GM18951 (cell line): Measurements from ENCODE around the gene SCUBE3.

Experiments used
- POLR2A ChIP-seq: IDR thresholded peaks from 4 replicates; pipeline ENCODE4 v1.6.1; 2011; ENCODE audit warnings: mild to moderate bottlenecking; ENCODE audit not compliant: insufficient read length, insufficient read depth; ENCODE audit errors: extremely low read depth
- in situ Hi-C: fragments of 300-500 bp; cut with MboI; formaldehyde crosslinking; loops from one replicate; pipeline ENCODE4 v1.12.0; 2022; ENCODE audit warnings: low sequenced_read_pairs, mixed read lengths, inconsistent platforms; ENCODE audit not compliant: unreplicated experiment

SCUBE3 gene

DNA sequence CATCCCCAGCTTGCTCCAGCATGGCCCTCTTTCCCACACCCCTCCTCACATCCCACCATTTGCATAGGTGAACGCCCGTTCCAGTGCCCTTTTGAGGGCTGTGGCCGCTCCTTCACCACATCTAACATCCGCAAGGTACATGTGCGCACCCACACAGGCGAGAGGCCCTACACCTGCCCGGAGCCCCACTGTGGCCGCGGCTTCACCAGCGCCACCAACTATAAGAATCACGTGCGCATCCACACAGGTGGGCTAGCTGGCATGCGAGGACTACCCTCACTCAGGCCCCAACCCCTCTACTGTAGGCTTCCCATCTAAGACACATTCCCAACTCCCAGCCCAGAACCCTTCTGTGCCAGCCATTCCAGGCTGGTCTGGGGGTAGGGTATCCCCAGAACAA is 77.7 kb downstream of the SCUBE3 start:
- in situ Hi-C loops: no loop called here
- TF ChIP-seq POLR2A: no peak

DNA sequence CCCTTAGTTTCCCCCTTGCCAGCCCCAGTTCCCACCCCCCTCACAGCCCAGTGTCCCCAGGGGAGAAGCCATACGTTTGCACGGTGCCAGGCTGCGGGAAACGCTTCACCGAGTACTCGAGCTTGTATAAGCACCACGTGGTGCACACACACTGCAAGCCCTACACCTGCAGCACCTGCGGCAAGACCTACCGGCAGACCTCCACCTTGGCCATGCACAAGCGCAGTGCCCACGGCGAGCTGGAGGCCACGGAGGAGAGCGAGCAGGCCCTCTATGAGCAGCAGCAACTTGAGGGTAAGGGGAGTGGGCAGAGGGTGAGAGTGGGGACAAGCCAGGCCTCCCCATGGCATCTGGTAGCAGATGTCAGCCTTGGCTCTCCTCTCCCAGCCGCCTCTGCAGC is 78.7 kb downstream of the SCUBE3 start:
- in situ Hi-C loops: no loop called here
- no peak for TF ChIP-seq POLR2A

DNA sequence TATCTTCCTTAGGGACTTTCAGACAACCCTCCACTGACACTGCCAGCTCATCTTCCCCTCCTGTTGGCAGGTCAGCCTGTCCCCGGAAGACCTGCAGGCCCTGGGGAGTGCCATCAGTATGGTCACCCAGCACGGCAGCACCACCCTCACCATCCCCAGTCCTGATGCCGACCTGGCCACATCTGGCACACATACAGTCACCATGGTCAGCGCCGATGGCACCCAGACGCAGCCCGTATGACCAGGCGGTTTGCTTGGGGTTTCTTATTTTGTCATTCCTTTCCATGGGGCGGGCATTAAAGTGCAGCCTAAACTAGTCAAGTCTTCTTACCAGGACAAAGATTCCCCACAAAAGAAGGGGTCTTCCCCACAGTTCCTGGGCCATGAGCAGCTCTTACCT is 79.9 kb downstream of the SCUBE3 start:
- no peak for TF ChIP-seq POLR2A
- in situ Hi-C loops: no loop called here

DNA sequence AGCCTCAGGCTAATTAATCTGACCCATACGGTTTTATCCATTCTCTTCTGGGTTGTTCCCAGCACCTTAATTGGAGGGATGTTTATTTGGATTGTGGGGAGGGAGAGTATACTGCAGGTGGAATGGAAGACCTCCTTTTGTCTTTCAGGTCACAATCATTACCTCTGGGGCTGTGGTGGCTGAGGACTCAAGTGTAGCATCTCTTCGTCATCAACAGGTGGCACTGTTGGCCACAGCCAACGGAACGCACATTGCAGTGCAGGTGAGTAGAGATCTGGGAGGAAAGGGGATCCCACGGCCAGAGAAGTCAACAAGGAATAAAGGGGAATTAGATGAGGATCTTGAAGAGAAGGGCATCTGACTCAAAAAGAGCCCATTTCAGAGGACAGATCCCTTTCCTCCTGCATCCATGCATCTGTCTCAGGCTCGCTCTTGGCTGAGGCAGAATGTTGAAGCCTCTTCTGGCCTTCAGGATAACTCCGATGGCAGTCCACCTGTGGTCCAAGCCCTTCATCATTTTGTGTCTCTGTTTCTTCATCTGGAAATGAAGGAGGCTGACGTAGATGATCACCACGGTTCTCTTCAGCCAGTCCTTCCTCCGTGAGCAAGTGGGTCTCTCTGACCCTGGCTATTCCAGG is 80.7 kb downstream of the SCUBE3 start:
- no peak for TF ChIP-seq POLR2A

DNA sequence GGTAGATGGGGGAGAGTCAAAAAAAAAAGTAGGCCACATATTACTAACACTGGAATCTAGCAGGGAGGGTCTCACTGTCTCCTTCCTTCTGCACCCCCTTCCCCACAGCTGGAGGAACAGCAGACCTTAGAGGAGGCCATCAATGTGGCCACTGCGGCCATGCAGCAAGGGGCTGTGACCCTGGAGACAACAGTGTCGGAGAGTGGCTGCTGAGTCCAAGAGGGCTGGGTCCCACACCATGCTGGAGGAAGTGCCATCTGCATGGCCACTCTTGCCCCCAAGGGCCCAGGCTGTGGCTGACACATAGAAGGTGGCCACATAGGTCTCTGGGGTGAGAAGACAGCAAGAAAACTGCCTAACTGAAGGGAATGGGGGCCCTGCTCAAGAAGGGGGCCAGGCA is 81.3 kb downstream of the SCUBE3 start:
- no peak for TF ChIP-seq POLR2A
- in situ Hi-C loops: no loop called here

More for the DNA sequence above, 80.7 kb downstream of the SCUBE3 start:
- in situ Hi-C loops: no loop called here

DNA sequence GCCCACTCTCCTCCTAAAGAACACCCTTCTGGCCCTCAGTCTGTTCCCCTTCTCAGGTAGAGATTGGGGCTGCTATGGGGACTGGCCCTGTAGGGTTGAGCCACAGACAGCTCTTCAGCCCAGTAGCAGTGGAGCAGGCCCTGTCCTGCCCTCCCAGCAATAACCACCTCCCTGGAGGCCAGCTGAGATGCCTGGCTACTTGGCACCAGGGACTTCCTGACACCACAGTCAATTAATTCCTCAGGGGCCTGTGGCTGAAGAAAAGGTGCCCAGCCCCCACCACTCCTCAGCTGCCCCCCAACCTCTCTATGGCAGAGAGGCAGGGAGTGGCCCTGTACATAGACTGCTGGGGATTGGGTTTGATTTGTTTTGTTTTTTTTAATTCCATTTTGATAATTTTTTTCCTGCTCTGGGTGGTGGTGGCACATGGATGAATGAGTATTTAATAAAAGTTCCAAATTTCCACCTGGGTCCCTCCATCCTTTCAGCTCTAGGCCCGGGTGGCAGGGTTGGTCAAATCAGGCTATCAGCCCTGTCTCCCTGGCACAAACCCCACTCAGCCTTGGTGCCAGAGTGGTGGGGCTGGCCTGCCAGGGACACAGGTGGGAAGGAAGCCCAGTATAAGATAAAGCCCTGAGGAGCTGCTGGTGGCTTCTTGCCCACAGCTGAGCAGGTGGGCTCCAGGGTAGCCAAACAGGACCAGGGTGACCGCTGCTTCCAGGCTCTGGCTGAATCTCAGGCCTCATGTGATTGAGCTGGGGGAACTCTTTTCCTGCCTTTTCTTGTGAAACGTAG is 82.0 kb downstream of the SCUBE3 start:
- in situ Hi-C loops: no loop called here
- no peak for TF ChIP-seq POLR2A

DNA sequence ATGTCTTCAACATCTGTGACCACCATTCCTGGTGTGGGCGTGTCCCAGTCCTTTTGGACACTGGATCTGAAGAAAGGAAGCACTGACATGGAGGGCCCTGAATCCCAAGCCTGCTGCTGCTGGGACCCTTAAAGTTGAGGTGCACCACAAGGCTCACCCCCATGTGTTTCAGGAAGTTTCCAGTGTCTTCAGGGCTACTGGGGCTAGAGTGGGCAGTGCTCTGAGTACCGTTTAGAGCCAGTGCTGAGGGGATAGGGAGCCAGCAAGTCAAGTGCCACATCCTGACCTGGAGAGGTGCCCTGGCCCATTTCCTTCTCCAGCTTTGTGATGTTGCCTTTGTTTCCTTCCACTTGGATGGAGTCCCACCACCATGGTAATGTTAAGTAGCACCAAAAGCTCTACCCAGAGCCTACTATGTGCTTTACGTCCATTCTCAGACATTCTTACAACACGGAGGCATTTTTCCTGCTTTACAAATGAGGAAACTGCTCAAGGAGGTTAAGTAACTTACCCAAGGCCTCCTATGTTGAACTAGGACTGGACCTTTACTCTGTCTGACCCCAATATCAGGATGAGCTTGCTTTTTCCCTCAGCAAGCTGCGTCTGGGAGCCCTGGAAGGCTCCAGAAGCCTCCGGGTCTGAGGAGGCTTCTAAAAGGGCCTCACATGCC is 83.3 kb downstream of the SCUBE3 start:
- in situ Hi-C loops: no loop called here
- no peak for TF ChIP-seq POLR2A

DNA sequence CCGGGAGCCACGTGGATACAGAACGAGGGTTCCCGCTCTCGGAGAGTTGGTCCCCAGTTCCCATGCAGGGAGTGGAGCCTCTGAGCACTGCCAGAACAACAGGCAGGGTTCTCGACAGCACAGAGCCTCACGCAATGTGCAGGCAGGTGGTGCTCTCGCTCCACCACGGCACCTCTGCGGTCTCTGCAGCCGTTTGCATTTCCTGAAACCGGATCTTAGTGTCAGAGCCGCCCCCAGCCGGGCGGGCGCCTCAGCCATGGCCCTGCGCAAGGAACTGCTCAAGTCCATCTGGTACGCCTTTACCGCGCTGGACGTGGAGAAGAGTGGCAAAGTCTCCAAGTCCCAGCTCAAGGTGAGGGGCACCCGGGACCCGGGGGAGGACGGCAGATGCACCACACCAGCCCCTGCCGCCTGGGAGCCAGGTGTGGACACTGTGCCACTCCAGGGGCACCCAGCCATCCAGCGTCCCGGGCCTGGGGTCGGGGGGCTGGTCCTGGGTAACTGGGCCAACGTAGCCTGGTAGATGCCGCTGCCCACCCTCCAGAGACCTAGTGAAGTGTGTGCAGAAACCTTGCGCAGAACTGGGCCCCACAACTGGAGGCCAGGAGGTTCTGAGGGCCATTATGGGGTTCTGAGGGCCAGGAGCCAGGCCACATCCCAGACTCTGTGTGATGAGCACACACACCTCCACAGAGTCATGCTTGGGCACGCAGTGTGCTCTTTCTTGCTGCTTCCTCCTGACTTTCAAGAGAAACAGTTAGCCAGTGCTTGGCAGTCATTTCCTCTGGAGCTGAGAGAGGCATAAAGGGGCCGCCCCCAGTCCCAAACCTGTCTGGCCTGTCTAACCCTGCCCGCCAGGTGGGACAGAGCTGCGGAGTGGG is 84.1 kb downstream of the SCUBE3 start, which contains the start of gene DEF6:
DEF6 (plus strand) TSS at position 218 of the 881 bp plus-strand sequence; CDS start at position 257, 39 bp downstream.
- in situ Hi-C loops: no loop called here
- TF ChIP-seq POLR2A: peak; percentile 77

DNA sequence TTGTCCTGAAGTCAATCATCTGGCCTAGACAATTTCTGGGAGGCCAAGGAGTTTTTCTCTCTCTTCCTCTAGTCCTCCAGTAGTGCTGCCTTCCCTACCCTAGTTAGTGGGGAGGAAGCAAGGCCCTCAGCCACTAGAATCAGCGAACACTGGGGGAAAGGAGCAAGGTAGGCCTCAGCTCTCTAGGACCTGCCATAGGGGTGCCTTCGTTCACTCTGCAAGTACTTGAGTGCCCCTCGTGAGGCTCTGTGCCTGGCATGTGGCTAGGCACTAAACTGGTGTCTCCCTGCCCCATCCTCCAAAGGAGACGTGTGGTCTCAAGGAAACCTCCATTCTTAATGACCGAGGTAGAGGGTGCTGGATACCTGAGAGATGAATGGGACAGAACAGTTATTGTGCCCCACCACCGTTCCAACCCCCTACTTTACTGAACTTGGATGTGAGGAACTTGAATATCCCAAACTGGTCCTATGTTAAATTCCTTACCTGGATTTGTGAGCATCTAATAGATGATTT is 84.9 kb downstream of the SCUBE3 start:
- TF ChIP-seq POLR2A: no peak
- in situ Hi-C loops: no loop called here

DNA sequence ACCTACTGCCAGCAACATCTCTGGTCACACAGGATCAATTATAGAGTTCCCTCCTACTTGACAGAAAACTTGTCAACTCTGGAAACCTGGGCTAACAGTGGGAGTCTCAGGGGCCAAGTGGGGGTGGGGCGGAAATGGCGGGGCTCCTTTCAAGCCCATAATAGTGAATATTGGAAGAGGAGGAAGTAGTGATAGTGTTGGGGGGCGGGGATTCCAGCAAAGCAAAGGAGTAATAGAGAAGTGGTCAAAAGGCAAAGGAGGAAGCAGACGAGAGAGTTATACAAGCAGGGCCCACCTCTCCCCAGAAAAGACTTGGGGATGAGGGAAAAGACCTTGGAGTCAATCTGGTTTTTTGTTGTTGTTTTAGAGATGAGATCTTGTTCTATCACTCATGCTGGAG is 85.9 kb downstream of the SCUBE3 start:
- no peak for TF ChIP-seq POLR2A
- in situ Hi-C loops: loop anchor here (25.0 kb wide), 1 partner anchor 438 kb away; the partner anchor contains the start of gene ARMC12

DNA sequence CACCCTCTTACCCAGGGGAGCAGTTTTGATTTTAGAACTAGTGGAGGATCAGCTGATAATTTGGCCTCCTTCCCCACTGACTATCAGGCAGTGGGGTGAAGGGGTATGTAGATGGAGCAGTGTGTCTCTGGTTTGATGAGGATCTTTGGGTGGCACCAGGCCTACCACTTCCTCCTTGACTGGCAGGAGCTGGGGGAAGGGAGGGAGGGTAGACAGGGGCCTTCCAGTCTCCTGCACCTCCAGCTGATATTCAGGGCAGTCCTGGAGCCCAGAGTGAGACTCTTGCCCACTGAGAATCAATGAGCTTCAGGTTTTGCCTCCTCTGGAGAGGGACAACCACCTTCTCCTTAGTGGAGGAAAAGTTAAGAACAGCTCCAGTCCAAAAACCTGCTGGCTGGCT is 87.1 kb downstream of the SCUBE3 start:
- in situ Hi-C loops: loop anchor here (25.0 kb wide), 1 partner anchor 436 kb away; the partner anchor contains the start of gene ARMC12
- TF ChIP-seq POLR2A: no peak
